H7 (cell line): ENCODE data around the gene ZNF500. TPM values are rescaled to one million over a fixed set of nuclear protein-coding genes. Genes with fewer than 3 reads are reported as not detected.

Source experiments
- DNase-seq: peaks from one replicate; pipeline ENCODE4 v3.0.0; 2012
- H3K27me3 ChIP-seq: 2 replicates; pipeline ENCODE4 v1.6.0; 2011; ENCODE audit warnings: mild to moderate bottlenecking, low read length; ENCODE audit not compliant: control insufficient read depth, insufficient read depth
- H3K36me3 ChIP-seq: replicated peaks from 2 replicates; pipeline ENCODE4 v1.5.1; 2011; ENCODE audit warnings: low read length; ENCODE audit not compliant: control insufficient read depth, insufficient read depth
- H3K4me3 ChIP-seq: 2 replicates; pipeline ENCODE4 v1.5.1; 2011; ENCODE audit warnings: low read depth, mild to moderate bottlenecking, control low read depth, low read length, moderate library complexity; ENCODE audit not compliant: insufficient read depth
- total RNA-seq: library from RNA; depleted of rRNA; stranded (reverse); fragments of >200 nt; shearing (Covaris generic); gene quantifications from 2 replicates; pipeline ENCODE4 v1.2.3, GENCODE V29; 2014; rRNA removed

Gene ZNF500
- total RNA-seq, 1 experiment from 2014 or later, result 17.3 TPM

DNA sequence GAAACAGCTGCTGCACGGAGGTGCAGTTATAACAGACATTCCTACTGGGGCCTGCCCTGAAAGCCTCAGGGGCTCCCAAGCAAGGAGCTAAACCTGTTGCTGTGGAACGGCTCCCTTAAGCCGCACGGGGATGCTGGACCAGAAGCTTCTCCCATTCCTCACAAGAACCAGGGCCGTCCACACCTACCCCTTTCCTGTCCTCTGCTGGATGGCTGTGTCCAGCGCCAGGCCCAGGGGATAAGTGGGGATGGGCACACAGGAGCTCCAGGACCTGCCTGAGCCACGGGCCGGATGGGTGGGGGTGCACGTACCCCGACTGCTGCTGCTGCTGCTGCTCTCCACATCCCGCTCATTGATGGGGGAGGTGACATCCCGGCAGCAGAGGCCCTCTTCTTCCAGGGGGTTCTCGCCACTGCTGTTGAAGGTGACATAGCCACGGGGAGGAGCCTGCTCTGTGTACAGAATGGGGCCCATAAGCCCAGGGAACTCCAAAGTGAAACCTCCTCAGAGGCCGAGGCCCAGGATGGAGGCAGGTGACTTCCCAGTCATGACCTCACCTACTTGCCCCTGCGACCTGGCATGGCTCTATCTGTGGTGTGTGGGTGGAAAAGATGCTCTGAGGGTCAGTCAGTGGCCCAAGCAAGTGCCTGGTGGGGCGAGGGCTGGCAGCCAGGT, 65.0 kb downstream of the ZNF500 start:
- Histone ChIP-seq H3K36me3 (peaks cover 26% of the 10 kb centered on the region), H3K27me3 (no peaks in the 10 kb centered on the region), H3K4me3 (no peak overlapping the region)
- peak; percentile 43 for DNase-seq

DNA sequence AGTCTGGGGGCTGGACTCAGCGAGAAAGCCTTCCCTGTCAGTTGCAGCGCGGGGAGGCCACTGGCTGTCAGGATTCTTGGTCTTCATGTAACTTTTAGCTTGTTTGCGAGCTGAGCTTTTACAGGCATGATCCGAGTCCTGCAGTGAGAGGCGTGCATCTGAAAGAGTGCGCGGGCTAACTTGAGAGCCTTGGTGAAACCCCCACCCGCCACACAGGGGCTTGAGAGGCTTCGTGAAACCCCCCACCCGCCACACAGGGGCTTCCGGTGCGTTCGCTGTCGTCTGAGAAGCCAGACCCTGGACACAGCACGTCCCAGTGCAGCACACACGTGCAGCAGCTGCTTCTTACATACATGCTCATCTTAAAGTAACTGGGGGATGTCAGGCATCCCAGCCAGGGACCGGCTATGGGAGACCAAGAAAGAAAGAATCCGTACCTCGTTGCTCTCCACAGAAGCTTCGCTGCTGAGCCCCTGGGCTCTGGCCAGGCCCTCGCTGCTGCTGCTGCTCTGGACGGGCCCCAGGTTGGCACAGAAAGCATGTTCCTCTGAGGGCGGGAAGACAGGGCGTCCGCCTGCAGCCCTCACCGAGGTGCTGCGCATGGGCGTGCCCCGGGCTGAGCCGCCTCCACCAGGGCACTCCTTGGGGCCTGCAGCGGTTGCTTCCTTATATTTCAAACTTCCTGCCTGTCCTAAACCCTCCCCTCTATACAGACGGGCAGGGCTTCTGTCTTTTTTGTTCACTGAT, 65.8 kb downstream of the ZNF500 start:
- H3K4me3 ChIP-seq, result no peak overlapping the region
- peak; percentile 56 for DNase-seq
- no peaks in the 10 kb centered on the region for H3K27me3 ChIP-seq
- H3K36me3 ChIP-seq, result peaks cover 27% of the 10 kb centered on the region

DNA sequence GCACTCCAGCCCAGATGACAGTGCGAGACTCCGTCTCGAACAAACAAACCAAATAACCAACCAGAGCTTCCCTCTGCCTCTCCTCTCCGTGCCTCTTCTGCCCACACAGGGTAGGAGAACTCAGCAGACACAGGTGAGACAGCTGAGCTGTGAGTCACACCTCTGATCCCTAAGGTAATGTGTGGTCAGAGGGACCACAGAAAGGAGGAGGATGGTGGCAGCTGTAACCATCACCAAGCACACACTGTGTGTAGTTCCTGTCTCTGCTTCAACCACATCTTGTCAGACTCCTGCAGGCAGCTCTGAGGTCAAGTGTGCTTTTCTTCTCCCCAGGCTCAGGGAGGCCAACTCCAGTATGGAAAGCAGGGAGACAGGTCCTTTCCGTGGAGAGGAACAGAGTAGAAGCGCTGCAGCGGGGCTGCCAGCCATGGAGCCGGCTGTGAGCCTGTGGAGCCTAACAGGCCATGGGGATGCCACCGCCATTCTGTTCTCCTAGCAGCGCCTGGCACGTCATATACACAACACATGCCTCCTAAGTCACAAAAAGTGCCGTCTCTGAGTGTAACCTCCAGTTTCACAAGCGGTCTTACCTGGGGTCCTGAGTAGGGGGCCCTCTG, 66.5 kb downstream of the ZNF500 start:
- no peak overlapping the region for H3K4me3 ChIP-seq
- DNase-seq, result peak; percentile 33
- H3K27me3 ChIP-seq, result no peaks in the 10 kb centered on the region
- H3K36me3 ChIP-seq, result peaks cover 30% of the 10 kb centered on the region

DNA sequence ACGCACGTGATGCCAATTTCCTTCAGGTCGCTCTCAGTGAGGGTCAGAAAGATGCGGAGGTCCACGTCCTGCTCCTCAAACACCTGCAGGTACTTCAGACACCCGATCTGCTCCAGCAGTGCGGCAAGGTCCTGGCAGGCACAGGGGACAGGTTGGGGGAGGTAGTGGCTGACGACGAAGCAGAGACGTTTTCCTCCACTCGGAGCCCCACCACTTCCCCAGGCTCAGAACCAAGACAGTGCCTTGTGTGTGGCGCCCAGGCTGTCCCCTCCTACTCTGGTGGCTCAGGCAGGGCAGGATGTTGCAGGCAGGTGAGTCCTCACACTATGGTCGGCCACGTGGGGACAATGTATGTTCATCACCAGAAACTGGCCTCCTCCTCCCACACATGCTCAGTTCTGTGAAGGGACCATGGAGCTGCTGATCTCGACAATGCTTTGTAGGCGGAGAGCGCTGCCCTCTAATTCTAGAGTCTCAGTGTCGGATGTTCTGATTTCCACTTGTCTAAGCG, 67.9 kb downstream of the ZNF500 start:
- Histone ChIP-seq H3K4me3 (no peak overlapping the region), H3K27me3 (no peaks in the 10 kb centered on the region), H3K36me3 (peaks cover 30% of the 10 kb centered on the region)
- DNase-seq, result no peak

DNA sequence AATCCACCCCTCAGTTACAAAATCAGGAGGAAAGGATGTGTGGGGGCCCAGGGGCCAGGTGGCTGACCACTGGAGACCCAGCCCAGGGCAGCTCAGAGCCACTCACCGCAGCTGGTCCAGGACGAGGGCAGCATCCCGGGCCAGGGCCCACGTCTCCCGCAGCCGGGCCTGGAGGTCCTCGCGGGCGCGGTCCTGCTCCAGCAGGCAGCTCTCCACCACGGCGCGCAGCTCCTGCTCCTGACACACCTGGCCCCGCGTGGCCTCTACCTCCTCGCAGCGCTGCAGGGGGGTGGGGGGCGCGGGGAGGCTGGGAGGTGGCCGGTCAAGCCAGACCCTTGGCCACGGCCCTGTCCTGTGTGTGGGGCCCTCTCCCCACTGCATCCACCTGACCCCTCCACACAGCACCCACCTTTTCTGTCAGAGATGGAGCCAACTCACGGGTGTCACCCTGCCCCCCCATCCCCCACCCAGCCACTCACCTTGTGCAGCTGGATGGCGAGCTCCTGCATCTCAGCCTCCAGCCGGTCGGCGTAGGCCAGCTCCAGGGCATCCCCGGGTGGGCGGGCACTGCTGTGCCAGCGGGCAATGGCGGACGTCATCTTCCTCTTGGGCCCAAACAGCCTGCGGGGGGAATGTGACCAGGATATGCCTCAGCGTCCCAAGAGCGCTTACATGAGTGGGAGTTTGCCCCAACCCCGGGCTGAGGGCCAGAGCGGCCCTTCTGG, 68.5 kb downstream of the ZNF500 start:
- Histone ChIP-seq H3K27me3 (no peaks in the 10 kb centered on the region), H3K36me3 (peaks cover 30% of the 10 kb centered on the region), H3K4me3 (no peak overlapping the region)
- peak; percentile 65 for DNase-seq

Other genes starting within 250 kb of the ZNF500 start
- gene CDIP1, start 228.4 kb downstream of the ZNF500 start, total RNA-seq, result 32.1 and 36.0 TPM in 2 replicates
- gene C16orf96, start 210.8 kb downstream of the ZNF500 start, total RNA-seq, result 0.38 and 0.41 TPM in 2 replicates
- gene UBALD1, start 152.3 kb downstream of the ZNF500 start, total RNA-seq, result 21.4 and 26.8 TPM in 2 replicates
- gene MGRN1, start 142.3 kb downstream of the ZNF500 start, total RNA-seq, result 35.6 and 42.8 TPM in 2 replicates
- gene NUDT16L1, start 73.6 kb downstream of the ZNF500 start, total RNA-seq, result 43.9 and 50.5 TPM in 2 replicates
- gene ANKS3, start 32.9 kb downstream of the ZNF500 start, total RNA-seq, result 19.5 and 21.8 TPM in 2 replicates
- gene DNAAF8, start 32.6 kb downstream of the ZNF500 start, total RNA-seq, result 1.1 TPM in 1 of 2 replicates, not detected in the other
- gene SEPTIN12, start 21.2 kb upstream of the ZNF500 start, total RNA-seq, result not detected in 2 replicates
- gene SMIM22, start 28.2 kb upstream of the ZNF500 start, total RNA-seq, result not detected in 2 replicates
- 26.4 and 37.0 TPM in 2 replicates for gene ROGDI, start 35.5 kb upstream of the ZNF500 start, total RNA-seq
- 56.6 and 64.7 TPM in 2 replicates for gene GLYR1, start 80.1 kb upstream of the ZNF500 start, total RNA-seq
- 32.8 and 36.7 TPM in 2 replicates for gene UBN1, start 80.3 kb upstream of the ZNF500 start, total RNA-seq
- gene PPL, start 170.0 kb upstream of the ZNF500 start, total RNA-seq, result 9.2 and 10.2 TPM in 2 replicates
- gene SEC14L5, start 191.2 kb upstream of the ZNF500 start, total RNA-seq, result 2.1 and 2.4 TPM in 2 replicates